ENCODE data around the gene FES.

DNA sequence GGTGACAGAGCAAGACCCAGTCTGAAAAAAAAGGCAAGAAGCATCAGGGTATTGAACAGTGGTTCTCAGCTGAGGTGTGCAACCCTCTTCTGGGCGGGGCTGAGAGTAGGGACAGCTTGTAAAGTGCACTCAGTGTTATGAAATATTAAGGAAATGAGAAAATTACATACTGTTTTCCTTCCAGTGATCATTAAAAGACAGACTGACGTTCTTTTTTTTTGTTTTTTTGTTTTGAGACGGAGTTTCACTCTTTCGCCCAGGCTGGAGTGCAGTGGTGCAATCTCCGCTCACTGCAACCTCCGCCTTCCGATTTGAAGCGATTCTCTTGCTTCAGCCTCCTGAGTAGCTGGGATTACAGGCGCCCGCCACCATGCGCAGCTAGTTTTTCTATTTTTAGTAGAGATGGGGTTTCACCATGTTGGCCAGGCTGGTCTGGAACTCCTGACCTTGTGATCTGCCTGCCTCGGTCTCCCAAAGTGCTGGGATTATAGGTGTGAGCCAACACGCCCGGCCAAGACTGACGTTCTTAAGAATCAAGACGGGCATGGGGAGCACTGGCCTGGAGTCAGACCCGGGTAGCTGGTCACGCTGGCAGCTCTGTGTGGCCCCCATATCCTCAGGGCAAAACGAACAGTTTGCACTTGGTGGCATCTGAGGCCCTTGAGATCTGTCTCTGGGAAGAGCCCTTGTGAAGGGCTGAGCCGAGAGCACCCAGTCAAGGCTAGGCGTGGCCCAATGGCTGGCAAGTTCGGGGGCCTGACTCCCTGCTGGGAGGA lies 30.2 kb downstream of the FES start:
- no peak for TF ChIP-seq POLR2A (IDR thresholded peaks at IDR 0.05; ENCODE audit: extremely low read depth, insufficient read length)
- TF ChIP-seq, protein P1, sequence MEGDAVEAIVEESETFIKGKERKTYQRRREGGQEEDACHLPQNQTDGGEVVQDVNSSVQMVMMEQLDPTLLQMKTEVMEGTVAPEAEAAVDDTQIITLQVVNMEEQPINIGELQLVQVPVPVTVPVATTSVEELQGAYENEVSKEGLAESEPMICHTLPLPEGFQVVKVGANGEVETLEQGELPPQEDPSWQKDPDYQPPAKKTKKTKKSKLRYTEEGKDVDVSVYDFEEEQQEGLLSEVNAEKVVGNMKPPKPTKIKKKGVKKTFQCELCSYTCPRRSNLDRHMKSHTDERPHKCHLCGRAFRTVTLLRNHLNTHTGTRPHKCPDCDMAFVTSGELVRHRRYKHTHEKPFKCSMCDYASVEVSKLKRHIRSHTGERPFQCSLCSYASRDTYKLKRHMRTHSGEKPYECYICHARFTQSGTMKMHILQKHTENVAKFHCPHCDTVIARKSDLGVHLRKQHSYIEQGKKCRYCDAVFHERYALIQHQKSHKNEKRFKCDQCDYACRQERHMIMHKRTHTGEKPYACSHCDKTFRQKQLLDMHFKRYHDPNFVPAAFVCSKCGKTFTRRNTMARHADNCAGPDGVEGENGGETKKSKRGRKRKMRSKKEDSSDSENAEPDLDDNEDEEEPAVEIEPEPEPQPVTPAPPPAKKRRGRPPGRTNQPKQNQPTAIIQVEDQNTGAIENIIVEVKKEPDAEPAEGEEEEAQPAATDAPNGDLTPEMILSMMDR (IDR thresholded peaks at IDR 0.05; ENCODE audit: low read depth, low read length) = no peak
- TF ChIP-seq, protein P2, sequence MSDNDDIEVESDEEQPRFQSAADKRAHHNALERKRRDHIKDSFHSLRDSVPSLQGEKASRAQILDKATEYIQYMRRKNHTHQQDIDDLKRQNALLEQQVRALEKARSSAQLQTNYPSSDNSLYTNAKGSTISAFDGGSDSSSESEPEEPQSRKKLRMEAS (IDR thresholded peaks at IDR 0.05; ENCODE audit: low read depth, low read length) = no peak

Data from NB4 (cell line).